Choroid plexus epithelial cell (primary cell): ENCODE measurements around the gene AIF1L.
"Not testable (repeated sequence)": the region's sequence is repeated elsewhere in the genome, so short reads cannot be mapped to it uniquely, and the experiment has no call there.

ENCODE experiments used
- DNase-seq: peaks from one replicate; pipeline ENCODE4 v3.0.0-alpha.2; 2010; ENCODE audit warnings: low read depth
- H3K4me3 ChIP-seq: 2 replicates; pipeline ENCODE4 v1.5.1; 2011; ENCODE audit warnings: low read depth, mild to moderate bottlenecking, control low read depth, low read length, moderate library complexity
- CTCF ChIP-seq: conservative IDR thresholded peaks from 2 replicates; pipeline ENCODE4 v1.5.1; 2011; ENCODE audit warnings: low read depth, mild to moderate bottlenecking, control low read depth, inconsistent platforms, low read length, moderate library complexity

AIF1L gene

DNA sequence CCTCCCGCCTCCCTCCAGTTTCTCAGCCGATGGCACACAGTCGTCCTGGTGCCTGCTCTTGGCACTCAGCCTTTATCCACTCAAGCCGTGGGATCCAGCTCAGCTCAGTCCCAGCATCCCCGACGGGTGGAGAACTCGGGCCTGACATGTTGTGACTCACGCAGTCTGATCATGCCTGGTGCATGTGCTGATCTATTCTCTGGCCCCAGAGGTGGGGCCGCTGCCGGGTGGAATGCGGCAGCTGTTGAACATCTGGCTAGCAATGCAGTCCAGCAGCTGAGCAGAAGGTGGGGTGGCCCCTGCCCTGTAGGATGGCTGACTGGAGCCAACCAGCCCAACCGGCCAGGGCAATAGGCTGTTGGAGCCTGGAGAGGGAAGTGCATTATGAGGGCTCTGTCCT lies 1.7 kb upstream of the AIF1L start:
- H3K4me3 ChIP-seq = no peak overlapping the region
- peak; percentile 70 for DNase-seq
- no peak for TF ChIP-seq CTCF

DNA sequence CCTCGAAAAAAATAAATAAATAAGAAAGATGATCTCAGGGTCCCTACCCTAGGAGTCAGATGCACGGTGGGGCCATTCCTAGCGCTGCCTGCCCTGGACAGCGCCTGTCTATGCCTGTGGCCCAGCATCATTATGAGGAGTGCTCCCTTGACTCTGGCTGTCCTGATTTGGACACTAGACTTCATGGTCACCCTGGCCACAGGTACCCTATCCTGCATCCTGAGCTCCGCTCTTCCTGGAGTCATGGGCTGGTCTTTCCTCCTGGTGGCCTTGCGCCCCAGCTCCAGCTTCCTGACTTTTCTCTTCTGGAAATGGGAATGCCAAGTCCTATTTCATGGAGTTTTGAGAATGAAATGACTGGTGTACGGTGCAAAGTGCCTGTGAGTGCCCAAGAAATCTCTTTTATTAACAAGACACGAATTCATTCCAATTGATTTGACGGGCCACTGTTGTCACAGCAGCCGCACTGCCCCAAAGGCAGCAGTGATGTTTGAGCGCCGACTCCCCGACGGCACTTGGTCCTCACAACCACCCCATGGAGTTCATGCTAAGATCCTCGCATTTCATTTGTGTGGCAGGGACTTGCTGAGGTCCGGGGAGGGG lies 564 bp upstream of the AIF1L start:
- H3K4me3 ChIP-seq = no peak overlapping the region
- no peak for DNase-seq
- TF ChIP-seq CTCF = no peak

DNA sequence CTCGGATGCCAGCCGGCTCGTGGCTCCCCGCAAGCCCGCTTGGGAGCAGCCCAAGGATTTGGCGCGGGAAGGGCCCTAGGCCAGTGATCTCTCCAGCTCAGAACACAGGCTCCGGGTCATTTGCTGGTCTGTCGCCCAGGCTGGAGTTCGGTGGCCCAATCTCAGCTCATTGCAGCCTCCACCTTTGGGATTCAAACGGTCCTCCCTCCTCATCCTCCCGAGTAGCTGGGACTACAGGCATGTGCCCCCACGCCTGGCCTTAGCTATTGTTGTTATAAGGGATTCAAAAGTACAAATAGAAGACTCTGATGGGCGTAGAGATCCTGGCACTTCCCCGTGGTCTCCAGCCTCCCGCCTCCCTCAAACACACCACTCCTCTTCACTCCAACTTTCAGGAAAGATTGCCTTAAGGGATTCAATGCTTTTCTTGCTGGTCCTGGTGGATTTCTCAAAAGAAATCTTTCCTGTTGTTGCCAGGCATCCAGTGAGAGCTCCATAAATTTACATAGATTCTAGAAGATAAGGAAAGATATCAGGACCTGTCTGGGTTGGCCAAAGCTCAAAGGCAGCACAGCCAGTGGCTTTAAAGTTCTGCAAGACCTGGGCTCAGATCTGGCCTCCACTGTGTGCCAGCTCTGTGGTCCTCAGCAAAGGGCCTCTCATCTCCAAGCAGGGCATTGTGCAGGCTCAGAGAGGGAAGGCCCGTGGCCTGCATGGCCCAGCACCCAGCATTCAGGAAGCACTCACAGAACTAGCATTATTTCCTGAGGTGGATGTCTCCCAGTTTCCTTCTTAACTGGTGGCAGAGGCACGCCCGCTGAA lies 1.0 kb downstream of the AIF1L start:
- TF ChIP-seq CTCF = no peak
- DNase-seq = no peak
- no peak overlapping the region for H3K4me3 ChIP-seq

DNA sequence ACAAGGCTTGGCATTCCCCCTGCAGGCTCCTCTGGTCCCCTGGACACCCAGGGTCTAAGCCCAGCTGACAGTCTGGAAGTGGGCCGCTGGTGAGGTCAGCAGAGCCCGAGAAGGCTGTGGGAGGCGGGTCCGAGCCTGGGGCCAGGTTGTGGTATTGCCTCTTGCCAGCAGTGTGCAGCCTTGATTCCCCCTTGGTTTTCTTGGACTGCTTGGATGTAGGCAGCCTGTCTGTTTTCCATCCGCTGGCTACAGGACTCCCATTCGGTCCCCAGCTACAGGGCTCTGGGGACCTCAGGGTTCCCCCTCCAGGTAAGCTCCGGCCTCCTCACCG lies 1.6 kb downstream of the AIF1L start:
- TF ChIP-seq CTCF = no peak
- no peak overlapping the region for H3K4me3 ChIP-seq
- no peak for DNase-seq

DNA sequence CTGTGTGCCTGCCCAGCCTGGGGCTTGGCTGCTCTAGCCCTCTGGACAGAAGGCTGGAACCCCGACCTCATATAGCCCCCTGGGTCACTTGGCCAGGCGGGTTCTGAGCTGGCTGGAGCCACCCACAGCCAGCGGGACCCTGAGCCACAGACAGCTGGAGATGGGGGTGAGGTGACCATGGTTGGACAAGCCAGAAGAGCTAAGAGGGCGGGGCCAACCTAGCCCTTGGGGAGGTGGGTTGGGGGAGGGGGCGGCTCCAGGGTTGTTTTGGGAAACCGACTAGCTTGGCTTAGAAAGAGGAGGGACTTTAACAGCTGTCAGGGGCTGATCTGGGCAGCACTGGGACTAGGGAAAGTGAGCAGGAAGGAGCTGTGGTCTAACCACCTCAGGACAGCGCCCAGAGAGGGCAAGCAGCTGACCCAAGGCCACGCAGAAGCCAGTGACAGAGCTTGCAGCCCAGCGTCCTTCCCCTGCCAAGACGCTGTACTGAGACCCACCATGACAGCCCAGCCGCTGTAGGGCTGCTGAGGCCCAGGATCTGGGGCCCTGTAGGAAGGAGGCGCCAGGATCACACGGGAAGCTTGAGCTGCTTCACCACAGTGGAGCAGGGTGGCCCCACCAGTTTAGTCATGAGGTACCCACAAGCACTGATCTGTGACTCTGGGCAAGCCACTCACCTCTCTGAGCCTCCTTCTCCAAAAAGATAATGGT lies 2.2 kb downstream of the AIF1L start:
- no peak for TF ChIP-seq CTCF
- no peak overlapping the region for H3K4me3 ChIP-seq
- DNase-seq = no peak

DNA sequence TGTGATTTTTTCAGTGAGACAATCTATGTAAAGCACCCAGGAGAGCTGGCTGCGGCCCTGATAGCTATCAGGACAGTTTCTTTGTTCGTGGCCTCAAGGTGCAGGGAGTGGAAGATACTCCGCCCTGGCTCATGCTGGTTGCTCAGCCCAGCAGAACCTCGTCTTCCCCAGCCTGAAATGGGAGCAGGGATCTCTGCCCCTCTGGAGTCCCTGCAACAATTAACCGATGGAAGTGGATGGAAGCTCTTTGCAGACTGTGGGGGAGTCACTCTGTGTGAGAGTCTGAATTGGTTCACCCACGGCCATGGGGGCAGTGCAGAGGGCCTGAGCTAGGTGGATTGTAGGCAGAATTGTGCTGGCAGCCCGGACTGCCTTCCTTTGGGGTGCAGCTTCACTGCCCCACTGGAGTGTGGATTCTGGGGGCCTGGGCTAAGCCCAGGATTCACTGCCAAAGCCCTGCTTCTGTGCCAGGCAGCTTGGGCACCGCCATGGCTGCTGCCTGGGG lies 2.8 kb downstream of the AIF1L start:
- DNase-seq = no peak
- no peak overlapping the region for H3K4me3 ChIP-seq
- no peak for TF ChIP-seq CTCF

DNA sequence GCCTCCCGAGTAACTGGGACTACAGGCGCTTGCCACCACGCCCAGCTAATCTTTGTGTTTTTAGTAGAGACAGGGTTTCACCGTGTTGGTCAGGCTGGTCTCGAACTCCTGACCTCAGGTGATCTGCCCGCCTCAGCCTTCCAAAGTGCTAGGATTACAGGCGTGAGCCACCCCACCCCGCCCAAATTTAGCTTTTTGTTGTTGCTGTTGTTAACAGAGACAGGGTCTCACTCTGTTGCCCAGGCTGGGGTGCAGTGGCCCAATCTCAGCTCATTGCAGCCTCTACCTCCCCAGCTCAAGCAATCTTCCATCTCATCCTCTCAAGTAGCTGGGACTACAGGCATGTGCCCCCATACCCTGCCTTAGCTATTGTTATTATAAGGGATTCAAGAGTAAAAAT lies 3.5 kb downstream of the AIF1L start:
- not testable (repeated sequence) for DNase-seq, H3K4me3 ChIP-seq
